Activated T-helper 1 cell treated with anti-CD3 and anti-CD28 coated beads, Interleukin-12 subunit alpha, Interleukin-12 subunit beta, Interleukin-2, Interleukin-4 antibody, amounts not matched to agents 30 ng/mL and 10 ng/mL and 1 ng/mL, durations not matched to agents 14 hours and 24 hours and 36 hours (primary cell): Measurements from ENCODE around the gene ESYT2. TPM values are rescaled to one million over a fixed set of nuclear protein-coding genes. Genes with fewer than 3 reads are reported as not detected.

ENCODE experiments used
- DNase-seq: peaks from one replicate; pipeline ENCODE4 v3.0.0; 2021; ENCODE audit warnings: low spot score
- H3K27ac Mint-ChIP-seq: one replicate; pipeline ENCODE4 v1.8.0; 2021; ENCODE audit warnings: mild to moderate bottlenecking, mixed read lengths
- H3K27me3 Mint-ChIP-seq: one replicate; pipeline ENCODE4 v1.8.0; 2022; ENCODE audit warnings: mild to moderate bottlenecking, moderate library complexity, mixed read lengths; ENCODE audit not compliant: insufficient read depth
- H3K36me3 Mint-ChIP-seq: one replicate; pipeline ENCODE4 v1.8.0; 2021; ENCODE audit warnings: low read depth, mixed read lengths
- H3K4me1 Mint-ChIP-seq: one replicate; pipeline ENCODE4 v1.8.0; 2021; ENCODE audit warnings: low read depth, mixed read lengths
- H3K4me3 Mint-ChIP-seq: one replicate; pipeline ENCODE4 v1.8.0; 2021; ENCODE audit warnings: mild to moderate bottlenecking, moderate library complexity, mixed read lengths
- H3K9me3 Mint-ChIP-seq: one replicate; pipeline ENCODE4 v1.8.0; 2021; ENCODE audit warnings: mixed read lengths
- intact Hi-C: fragments of 100-400 bp; cut with micrococcal nuclease; formaldehyde crosslinking; loops from one replicate; pipeline ENCODE4 v1.15.1; 2024
- total RNA-seq: library from RNA; stranded (reverse); gene quantifications from 2 replicates; pipeline ENCODE4 v1.2.3, GENCODE V29; 2022

Gene ESYT2
- total RNA-seq, 1 donor from 2014 or later: 59.1 TPM

GRCh38 chr7:158802535-158803366 lies 26.6 kb downstream of the ESYT2 start:
- Mint-ChIP-seq H3K36me3 (peaks cover 36% of the 10 kb centered on the region), H3K9me3 (no peaks in the 10 kb centered on the region), H3K4me3 (no peak overlapping the region), H3K4me1 (peaks cover 34% of the 10 kb centered on the region), H3K27me3 (no peaks in the 10 kb centered on the region), H3K27ac (peak overlapping the region; percentile 48)
- intact Hi-C loops: loop anchor here (1.0 kb wide), 1 partner anchor 9 kb away; no protein-coding TSS in a partner anchor
- no peak for DNase-seq

GRCh38 chr7:158798741-158799140 lies 30.6 kb downstream of the ESYT2 start:
- intact Hi-C loops: loop anchor here (2.0 kb wide), 1 partner anchor 14 kb away; no protein-coding TSS in a partner anchor
- Mint-ChIP-seq H3K36me3 (peaks cover 25% of the 10 kb centered on the region), H3K4me3 (no peak overlapping the region), H3K27me3 (no peaks in the 10 kb centered on the region), H3K4me1 (peaks cover 31% of the 10 kb centered on the region), H3K9me3 (no peaks in the 10 kb centered on the region), H3K27ac (no peak overlapping the region)
- DNase-seq: no peak

- Mint-ChIP-seq H3K4me3 (no peak overlapping the region), H3K27ac (peak overlapping the region; percentile 62), H3K4me1 (peaks cover 18% of the 10 kb centered on the region), H3K9me3 (no peaks in the 10 kb centered on the region), H3K27me3 (no peaks in the 10 kb centered on the region), H3K36me3 (peaks cover 34% of the 10 kb centered on the region)
- intact Hi-C loops: no loop called here
- no peak for DNase-seq
Observed at GRCh38 chr7:158796667-158797066, 32.6 kb downstream of the ESYT2 start.

- DNase-seq: no peak
- Mint-ChIP-seq H3K36me3 (peaks cover 42% of the 10 kb centered on the region), H3K9me3 (no peaks in the 10 kb centered on the region), H3K27ac (no peak overlapping the region), H3K27me3 (no peaks in the 10 kb centered on the region), H3K4me3 (no peak overlapping the region), H3K4me1 (peaks cover 14% of the 10 kb centered on the region)
- intact Hi-C loops: no loop called here
Observed at GRCh38 chr7:158795272-158795671, 34.0 kb downstream of the ESYT2 start.

- H3K4me3 Mint-ChIP-seq: no peak overlapping the region
- H3K4me1 Mint-ChIP-seq: peaks cover 5% of the 10 kb centered on the region
- H3K27me3 Mint-ChIP-seq: no peaks in the 10 kb centered on the region
- no peak overlapping the region for H3K27ac Mint-ChIP-seq
- intact Hi-C loops: no loop called here
- no peaks in the 10 kb centered on the region for H3K9me3 Mint-ChIP-seq
- peaks cover 39% of the 10 kb centered on the region for H3K36me3 Mint-ChIP-seq
- no peak for DNase-seq
Observed at GRCh38 chr7:158791107-158791506, 38.2 kb downstream of the ESYT2 start.

GRCh38 chr7:158789842-158790241 lies 39.5 kb downstream of the ESYT2 start:
- Mint-ChIP-seq H3K9me3 (no peaks in the 10 kb centered on the region), H3K4me1 (peaks cover 5% of the 10 kb centered on the region), H3K27me3 (no peaks in the 10 kb centered on the region), H3K36me3 (peaks cover 38% of the 10 kb centered on the region), H3K4me3 (no peak overlapping the region), H3K27ac (no peak overlapping the region)
- intact Hi-C loops: no loop called here
- DNase-seq: no peak

GRCh38 chr7:158786898-158787297 lies 42.4 kb downstream of the ESYT2 start:
- Mint-ChIP-seq H3K27ac (peak overlapping the region; percentile 67), H3K27me3 (no peaks in the 10 kb centered on the region), H3K36me3 (peaks cover 32% of the 10 kb centered on the region), H3K4me1 (peaks cover 5% of the 10 kb centered on the region), H3K4me3 (no peak overlapping the region), H3K9me3 (no peaks in the 10 kb centered on the region)
- no peak for DNase-seq
- intact Hi-C loops: no loop called here

GRCh38 chr7:158784270-158784669 lies 45.0 kb downstream of the ESYT2 start:
- Mint-ChIP-seq H3K36me3 (peaks cover 21% of the 10 kb centered on the region), H3K27me3 (no peaks in the 10 kb centered on the region), H3K4me1 (peaks cover 5% of the 10 kb centered on the region), H3K9me3 (no peaks in the 10 kb centered on the region), H3K4me3 (no peak overlapping the region), H3K27ac (no peak overlapping the region)
- intact Hi-C loops: loop anchor here (2.0 kb wide), 1 partner anchor 15 kb away; no protein-coding TSS in a partner anchor
- no peak for DNase-seq

- DNase-seq: no peak
- Mint-ChIP-seq H3K27me3 (no peaks in the 10 kb centered on the region), H3K9me3 (no peaks in the 10 kb centered on the region), H3K27ac (no peak overlapping the region), H3K36me3 (peaks cover 27% of the 10 kb centered on the region), H3K4me3 (no peak overlapping the region), H3K4me1 (peaks cover 5% of the 10 kb centered on the region)
- intact Hi-C loops: loop anchor here (2.0 kb wide), 2 partner anchors 45 to 73 kb away; partner anchors contain the start of genes DYNC2I1 and ESYT2
Observed at GRCh38 chr7:158783595-158783994, 45.7 kb downstream of the ESYT2 start.

- Mint-ChIP-seq H3K27me3 (no peaks in the 10 kb centered on the region), H3K9me3 (no peaks in the 10 kb centered on the region), H3K36me3 (peaks cover 26% of the 10 kb centered on the region), H3K4me3 (no peak overlapping the region), H3K4me1 (peaks cover 8% of the 10 kb centered on the region), H3K27ac (no peak overlapping the region)
- intact Hi-C loops: loop anchor here (1.0 to 2.0 kb wide), 3 partner anchors 46 to 194 kb away; partner anchors contain the start of genes DYNC2I1 and ESYT2
- DNase-seq: no peak
Observed at GRCh38 chr7:158782761-158783401, 46.4 kb downstream of the ESYT2 start.

GRCh38 chr7:158781974-158782664 lies 47.2 kb downstream of the ESYT2 start:
- Mint-ChIP-seq H3K27me3 (no peaks in the 10 kb centered on the region), H3K27ac (no peak overlapping the region), H3K9me3 (no peaks in the 10 kb centered on the region), H3K4me3 (no peak overlapping the region), H3K36me3 (peaks cover 28% of the 10 kb centered on the region), H3K4me1 (peaks cover 15% of the 10 kb centered on the region)
- no peak for DNase-seq
- intact Hi-C loops: loop anchor here (1.0 to 2.0 kb wide), 3 partner anchors 47 to 195 kb away; partner anchors contain the start of genes DYNC2I1 and ESYT2

GRCh38 chr7:158781217-158781973 lies 47.9 kb downstream of the ESYT2 start:
- H3K9me3 Mint-ChIP-seq: no peaks in the 10 kb centered on the region
- peaks cover 30% of the 10 kb centered on the region for H3K36me3 Mint-ChIP-seq
- no peaks in the 10 kb centered on the region for H3K27me3 Mint-ChIP-seq
- no peak for DNase-seq
- intact Hi-C loops: no loop called here
- no peak overlapping the region for H3K27ac Mint-ChIP-seq
- peaks cover 17% of the 10 kb centered on the region for H3K4me1 Mint-ChIP-seq
- no peak overlapping the region for H3K4me3 Mint-ChIP-seq
